ENCODE results near the gene IL18. TPM values are rescaled to one million over a fixed set of nuclear protein-coding genes. Genes with fewer than 3 reads are reported as not detected.
A peak's percentile ranks its signal among the peaks of the same experiment; 100 is the strongest.

IL18 gene
- total RNA-seq (2014; rRNA removed) (53.6 and 61.6 TPM in 2 replicates), Bru-seq, nascent RNA (percentile 93 among the genes with signal in this experiment), BruChase-seq, experiment 1, labeled RNA remaining after a 6-hour chase (percentile 88 among the genes with signal in this experiment), BruChase-seq, experiment 2, labeled RNA remaining after a 2-hour chase (percentile 80 among the genes with signal in this experiment)
- long read RNA-seq, partial matches to known transcripts = 1 of 16 reads
- long read RNA-seq, other reads (novel, unspliced or antisense) = 12 of 16 reads

GRCh38 chr11:112163875-112164685 lies at the start of gene IL18:
Gene IL18 (minus strand): TSS chr11:112164094. CDS start chr11:112155053, 9,041 bp downstream.
- DNase-seq (peak; percentile 87), ATAC-seq (peak; percentile 84)
- no TSS peak for BruUV-seq (replicated peaks)
- Histone ChIP-seq H3K9ac (ENCODE audit: low read length) (peak within 1 kb of the TSS; percentile 82), H3K4me1 (ENCODE audit: insufficient read depth, low read length) (peaks cover 59% of the 10 kb centered on the region), H3K9me3 (ENCODE audit: low read length) (no peaks in the 10 kb centered on the region), H4K20me1 (ENCODE audit: low read length) (no peaks in the 10 kb centered on the region), H3F3A (ENCODE audit: low read length, unreplicated experiment) (peaks cover 17% of the 10 kb centered on the region), H3K27me3 (ENCODE audit: low read length) (no peaks in the 10 kb centered on the region), H2AFZ (ENCODE audit: low read length) (peak within 1 kb of the TSS; percentile 84), H3K79me2 (ENCODE audit: low read length) (peaks cover 42% of the 10 kb centered on the region), H3K36me3 (ENCODE audit: low read depth, low read length) (peaks cover 8% of the 10 kb centered on the region; the same call in 1 of the 2 replicates), H3K9me2 (replicated peaks; ENCODE audit: low read length) (no peaks in the 10 kb centered on the region), H3K27ac (ENCODE audit: low read length) (peak within 1 kb of the TSS; percentile 95), H3K4me2 (ENCODE audit: low read length) (peak within 1 kb of the TSS; percentile 88), H3K4me3 (ENCODE audit: low read length) (peak within 1 kb of the TSS; percentile 73)
- CTCF ChIA-PET = interaction anchor here (0.6 to 0.9 kb wide), 2 partner anchors 11 to 77 kb away, joined by 3 read pairs; partner anchors contain the start of genes BCO2, SDHD and TIMM8B
- TF ChIP-seq CTCF (conservative IDR thresholded peaks at IDR 0.05; ENCODE audit: low read depth, low read length) = no peak
- no peak for TF ChIP-seq EZH2 (IDR thresholded peaks at IDR 0.05; ENCODE audit: low read length, unreplicated experiment)
- TF ChIP-seq EZH2phosphoT487 (IDR thresholded peaks at IDR 0.05; ENCODE audit: borderline replicate concordance, low read length) = no peak
- POLR2A ChIA-PET (ENCODE audit: unreplicated experiment) = interaction anchor here (0.5 to 0.8 kb wide), 6 partner anchors 8 to 523 kb away, joined by 3 to 11 read pairs (median 5); partner anchors contain the start of genes SDHD and TIMM8B
- intact Hi-C loops (cut with micrococcal nuclease) = loop anchor here (1.0 to 5.0 kb wide), 2 partner anchors 44 to 63 kb away; partner anchors contain the start of gene PTS

GRCh38 chr11:112212710-112213109 lies 48.8 kb upstream of the IL18 start:
- CTCF ChIA-PET = no interaction called here
- no peak overlapping the region for H3K4me2 ChIP-seq (ENCODE audit: low read length)
- H3K9ac ChIP-seq (ENCODE audit: low read length) = no peak overlapping the region
- no TSS peak for BruUV-seq (replicated peaks)
- no peaks in the 10 kb centered on the region for H3K36me3 ChIP-seq (ENCODE audit: low read depth, low read length)
- H3K27me3 ChIP-seq (ENCODE audit: low read length) = no peaks in the 10 kb centered on the region
- no peaks in the 10 kb centered on the region for H3F3A ChIP-seq (ENCODE audit: low read length, unreplicated experiment)
- H3K9me3 ChIP-seq (ENCODE audit: low read length) = no peaks in the 10 kb centered on the region
- ATAC-seq (no peak), DNase-seq (peak; percentile 30)
- no peak overlapping the region for H2AFZ ChIP-seq (ENCODE audit: low read length)
- POLR2A ChIA-PET (ENCODE audit: unreplicated experiment) = no interaction called here
- no peak overlapping the region for H3K27ac ChIP-seq (ENCODE audit: low read length)
- H4K20me1 ChIP-seq (ENCODE audit: low read length) = no peaks in the 10 kb centered on the region
- intact Hi-C loops (cut with micrococcal nuclease) = no loop called here
- no peak overlapping the region for H3K4me3 ChIP-seq (ENCODE audit: low read length)
- TF ChIP-seq CTCF (conservative IDR thresholded peaks at IDR 0.05; ENCODE audit: low read depth, low read length) (no peak), EZH2phosphoT487 (IDR thresholded peaks at IDR 0.05; ENCODE audit: borderline replicate concordance, low read length) (no peak), EZH2 (IDR thresholded peaks at IDR 0.05; ENCODE audit: low read length, unreplicated experiment) (no peak)
- no peaks in the 10 kb centered on the region for H3K79me2 ChIP-seq (ENCODE audit: low read length)
- H3K4me1 ChIP-seq (ENCODE audit: insufficient read depth, low read length) = peaks cover 23% of the 10 kb centered on the region
- no peaks in the 10 kb centered on the region for H3K9me2 ChIP-seq (replicated peaks; ENCODE audit: low read length)
